HG03439 (cell line): ENCODE results near the gene SC5D.

Experiments used
- ATAC-seq: cut with Tn5 transposase; IDR thresholded peaks from one replicate; pipeline ENCODE4 v1.9.1; 2021; ENCODE audit warnings: mild to moderate bottlenecking, moderate library complexity; ENCODE audit not compliant: unreplicated experiment

SC5D gene

DNA sequence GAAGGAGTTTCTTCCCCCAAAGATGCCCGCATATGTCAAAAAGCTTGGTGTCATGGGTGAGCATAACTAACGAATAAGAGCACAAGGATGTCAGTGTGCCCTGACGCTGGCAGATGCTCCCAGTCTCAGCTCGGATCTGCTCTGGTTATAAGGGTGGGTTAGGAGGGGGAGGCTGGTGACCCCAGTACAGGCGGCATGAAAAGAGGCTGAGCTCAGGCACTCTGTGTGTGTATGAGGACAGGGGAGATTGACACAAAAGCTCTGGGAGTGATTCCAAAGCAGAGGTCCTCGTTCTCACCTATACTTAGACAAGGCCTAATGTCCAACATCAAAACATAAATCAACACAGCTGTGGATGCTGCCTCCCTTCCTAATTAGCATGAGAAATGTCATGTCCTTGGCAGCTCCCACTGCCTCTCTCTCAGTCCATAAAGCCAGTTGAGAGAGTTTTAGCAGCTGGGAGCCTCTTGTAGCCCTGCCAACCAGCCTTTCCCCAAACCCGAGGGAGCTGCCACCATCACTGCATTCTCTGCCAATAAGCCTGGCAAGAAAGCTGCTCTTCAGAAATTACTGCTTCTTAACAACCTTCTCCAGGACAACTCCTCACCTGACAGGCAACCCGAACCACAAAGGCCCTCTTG is 59.8 kb downstream of the SC5D start:
- no peak for ATAC-seq

DNA sequence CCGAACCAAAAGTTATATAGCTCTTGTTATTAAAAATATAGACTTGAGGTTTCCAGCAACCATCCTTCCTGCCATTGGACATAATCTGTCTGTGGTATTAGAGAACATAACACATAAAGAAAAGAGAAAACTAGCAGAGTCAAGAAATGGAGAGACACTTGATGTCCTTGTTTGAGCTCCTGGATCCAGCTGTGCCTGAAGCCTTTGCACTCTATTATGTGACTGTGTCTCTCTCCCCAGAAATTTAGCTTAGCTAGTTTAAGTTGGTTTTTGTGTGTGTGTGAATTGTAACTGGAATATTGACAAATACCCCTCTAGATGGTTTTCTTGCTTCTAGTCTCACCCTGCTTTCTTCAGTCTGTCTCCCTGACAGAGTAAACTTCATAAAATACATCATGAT is 61.6 kb downstream of the SC5D start:
- ATAC-seq = no peak

DNA sequence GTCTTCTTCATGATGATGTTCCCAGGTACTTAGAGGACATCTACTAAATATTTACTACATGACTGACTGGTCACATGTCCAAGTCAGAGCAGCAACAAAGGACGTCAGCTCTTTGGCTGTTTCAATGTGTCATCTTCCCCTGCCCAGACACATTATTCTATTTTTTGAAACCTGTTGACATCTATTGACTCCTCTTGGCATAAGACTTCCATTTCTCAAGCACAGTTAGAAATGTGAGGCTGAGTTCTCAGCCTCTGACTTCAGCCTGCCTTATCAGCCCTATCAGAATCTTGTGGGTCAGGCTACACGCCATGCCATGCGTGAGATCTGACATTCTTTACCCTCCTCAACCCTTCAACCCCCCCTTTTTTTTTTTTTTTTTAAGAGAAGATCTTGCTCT is 63.8 kb downstream of the SC5D start:
- no peak for ATAC-seq
